KOPT-K1 (cell line): ENCODE results near the gene PITX1.
"Not testable (repeated sequence)": the region's sequence is repeated elsewhere in the genome, so short reads cannot be mapped to it uniquely, and the experiment has no call there.

Source experiments
- H3K27ac ChIP-seq: fragments of 200-600 bp; sonication (generic); 2 replicates; pipeline ENCODE4 v1.5.1; 2016; ENCODE audit warnings: antibody characterized with exemption, mild to moderate bottlenecking, low read depth, low read length; ENCODE audit not compliant: poor library complexity, severe bottlenecking
- H3K36me3 ChIP-seq: fragments of 200-600 bp; sonication (generic); 2 replicates; pipeline ENCODE4 v1.5.1; 2017; ENCODE audit warnings: antibody characterized with exemption, mild to moderate bottlenecking, low read length, moderate library complexity; ENCODE audit not compliant: insufficient read depth
- H3K9me3 ChIP-seq: fragments of 200-600 bp; sonication (generic); 2 replicates; pipeline ENCODE4 v1.5.1; 2017; ENCODE audit warnings: antibody characterized with exemption, low read length, mild to moderate bottlenecking; ENCODE audit not compliant: insufficient read depth, poor library complexity, severe bottlenecking

PITX1 gene

GRCh38 chr5:134998068-134998467 is 36.0 kb downstream of the PITX1 start:
- H3K27ac ChIP-seq, H3K36me3 ChIP-seq, H3K9me3 ChIP-seq: not testable (repeated sequence)

DNA sequence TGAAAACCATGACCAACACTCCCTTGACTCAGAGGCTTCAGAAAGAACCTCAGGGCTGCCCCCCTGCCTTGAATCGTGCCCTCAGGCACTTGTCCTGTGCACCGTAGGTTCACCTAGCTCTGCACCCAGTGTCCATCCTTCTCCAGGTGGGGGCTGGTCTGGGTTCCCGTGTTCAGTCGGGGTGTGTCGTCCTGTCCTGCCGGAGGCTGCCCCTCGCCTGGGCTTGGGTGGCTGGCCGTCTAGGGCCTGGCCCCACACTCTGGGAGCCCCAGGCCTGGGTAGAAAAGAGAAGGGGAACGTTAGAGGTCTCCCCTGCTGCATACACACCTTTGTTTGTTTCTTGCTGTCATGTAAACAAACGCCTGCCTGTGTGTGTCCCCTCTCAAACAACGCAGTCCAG is 37.0 kb downstream of the PITX1 start:
- no peak overlapping the region for H3K27ac ChIP-seq
- H3K36me3 ChIP-seq = no peaks in the 10 kb centered on the region
- no peaks in the 10 kb centered on the region for H3K9me3 ChIP-seq

- no peak overlapping the region for H3K27ac ChIP-seq
- no peaks in the 10 kb centered on the region for H3K9me3 ChIP-seq
- no peaks in the 10 kb centered on the region for H3K36me3 ChIP-seq
Measured at GRCh38 chr5:134995850-134996402, 38.1 kb downstream of the PITX1 start.

- H3K27ac ChIP-seq = no peak overlapping the region
- no peaks in the 10 kb centered on the region for H3K36me3 ChIP-seq
- H3K9me3 ChIP-seq = no peaks in the 10 kb centered on the region
Measured at GRCh38 chr5:134994560-134995156, 39.4 kb downstream of the PITX1 start.

DNA sequence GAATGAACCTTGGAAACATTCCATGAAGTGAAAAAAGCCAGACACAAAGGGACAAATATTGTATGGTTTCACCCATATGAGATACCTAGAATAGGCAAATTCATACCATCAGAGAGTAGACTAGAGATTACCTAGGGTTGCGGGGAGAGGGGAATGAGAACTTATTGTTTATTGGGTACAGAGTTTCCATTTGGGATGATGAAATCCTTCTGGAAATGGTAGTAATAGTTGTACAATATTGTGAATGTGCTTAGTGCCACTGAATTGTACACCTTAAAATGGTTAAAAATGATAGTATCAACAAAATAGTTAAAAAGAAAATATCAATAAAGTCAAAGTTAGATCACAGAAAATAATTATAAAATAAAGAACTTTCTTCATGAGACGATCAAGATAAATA is 40.9 kb downstream of the PITX1 start:
- Histone ChIP-seq H3K9me3 (no peaks in the 10 kb centered on the region), H3K36me3 (no peaks in the 10 kb centered on the region), H3K27ac (no peak overlapping the region)

DNA sequence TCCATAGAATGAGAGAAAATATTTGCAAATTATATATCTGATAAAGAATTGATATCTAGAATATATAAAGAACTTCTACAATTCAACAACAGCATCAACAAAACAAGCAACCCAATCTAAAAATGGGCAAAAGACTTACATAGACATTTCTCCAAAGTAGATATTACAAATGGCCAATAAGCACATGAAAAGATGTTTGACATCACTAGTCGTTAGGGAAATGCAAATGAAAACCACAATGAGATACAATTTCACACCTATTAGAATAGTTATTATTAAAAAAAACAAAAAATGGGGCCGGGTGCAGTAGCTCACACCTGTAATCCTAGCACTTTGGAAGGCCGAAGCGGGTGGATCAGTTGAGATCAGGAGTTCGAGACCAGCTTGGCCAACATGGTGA is 41.9 kb downstream of the PITX1 start:
- no peaks in the 10 kb centered on the region for H3K36me3 ChIP-seq
- no peaks in the 10 kb centered on the region for H3K9me3 ChIP-seq
- H3K27ac ChIP-seq = no peak overlapping the region

GRCh38 chr5:134990183-134990582 is 43.8 kb downstream of the PITX1 start:
- not testable (repeated sequence) for H3K9me3 ChIP-seq, H3K27ac ChIP-seq, H3K36me3 ChIP-seq

- Histone ChIP-seq H3K9me3 (no peaks in the 10 kb centered on the region), H3K36me3 (no peaks in the 10 kb centered on the region), H3K27ac (no peak overlapping the region)
Measured at GRCh38 chr5:134989266-134989830, 44.7 kb downstream of the PITX1 start.

DNA sequence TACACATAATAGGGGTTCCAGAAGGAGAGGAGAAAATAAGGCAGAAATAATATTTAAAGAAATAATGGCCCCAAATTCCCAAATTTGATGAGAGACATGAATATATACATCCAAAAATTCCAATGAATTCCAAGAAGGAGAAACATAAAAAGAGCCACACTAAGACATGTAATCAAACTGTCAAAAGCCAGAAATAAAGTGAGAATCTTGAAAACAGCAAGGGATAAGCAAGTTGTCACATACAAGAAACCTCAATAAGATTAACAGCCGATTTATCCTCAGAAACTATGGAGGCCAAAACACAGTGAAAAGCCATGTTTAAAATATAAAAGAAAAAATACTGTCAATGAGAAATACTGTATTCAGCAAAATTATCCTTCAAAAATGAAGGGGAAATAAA is 51.8 kb downstream of the PITX1 start:
- no peaks in the 10 kb centered on the region for H3K36me3 ChIP-seq
- H3K9me3 ChIP-seq = peaks cover 54% of the 10 kb centered on the region
- no peak overlapping the region for H3K27ac ChIP-seq

- peaks cover 64% of the 10 kb centered on the region for H3K9me3 ChIP-seq
- no peaks in the 10 kb centered on the region for H3K36me3 ChIP-seq
- no peak overlapping the region for H3K27ac ChIP-seq
Measured at GRCh38 chr5:134979416-134979815, 54.6 kb downstream of the PITX1 start.
